Thyroid gland (tissue), 4 donors: Measurements from ENCODE around the gene SART3. TPM values are rescaled to one million over a fixed set of nuclear protein-coding genes. Genes with fewer than 3 reads are reported as not detected.
"Not testable (repeated sequence)": the region's sequence is repeated elsewhere in the genome, so short reads cannot be mapped to it uniquely, and the experiment has no call there.

Experiments
- DNase-seq, 2 donors: peaks; one replicate each; pipeline ENCODE4 v3.0.0-alpha.2; 2019
- H3K27ac ChIP-seq, 3 donors: fragments of 200-600 bp; sonication (generic); 1 replicate in 2 of 3; 2 replicates in 1 of 3; pipeline ENCODE4 v1.5.1; 2016 to 2019; ENCODE audit warnings: mild to moderate bottlenecking in 1 of 3, moderate library complexity in 1 of 3
- H3K27me3 ChIP-seq: fragments of 200-600 bp; sonication (generic); one replicate; pipeline ENCODE4 v1.5.1; 2019
- H3K36me3 ChIP-seq, 2 donors: fragments of 200-600 bp; sonication (generic); one replicate each; pipeline ENCODE4 v1.5.1; 2016 to 2019
- H3K4me1 ChIP-seq, 2 donors: fragments of 200-600 bp; sonication (generic); one replicate each; pipeline ENCODE4 v1.5.1; 2017 to 2019
- H3K4me3 ChIP-seq, 3 donors: fragments of 200-600 bp; sonication (generic); replicated peaks in 1 of 3; 1 replicate in 2 of 3; 2 replicates in 1 of 3; pipeline ENCODE4 v1.5.1; 2016; ENCODE audit warnings: mild to moderate bottlenecking in 1 of 3
- H3K9me3 ChIP-seq: fragments of 200-600 bp; sonication (generic); one replicate; pipeline ENCODE4 v1.5.1; 2017
- POLR2A ChIP-seq, 2 donors: fragments of 450-650 bp; IDR thresholded peaks; one replicate each; pipeline ENCODE4 v1.6.1; 2017; ENCODE audit warnings: antibody characterized with exemption in 2 of 2, mild to moderate bottlenecking in 2 of 2, moderate library complexity in 1 of 2
- WGBS, 2 donors: methylation state at CpG; one replicate each; pipeline ENCODE4 v1.1.5; 2017; 5-methylcytosine and 5-hydroxymethylcytosine counted together
- intact Hi-C: fragments of 100-400 bp; cut with DNase I; formaldehyde crosslinking; loops from one replicate; pipeline ENCODE4 v1.15.1; 2023
- total RNA-seq, 4 donors: library from RNA; depleted of rRNA; stranded (reverse); fragments of >200 nt; gene quantifications; one replicate each; pipeline ENCODE4 v1.2.3, GENCODE V29; 2016
- TF ChIP-seq, protein P1 (sequence below), 6 experiments: fragments of 200-600 bp in 3 of 6; fragments of 450-650 bp in 3 of 6; sonication (generic) in 3 of 6; IDR thresholded peaks; one replicate each; pipeline ENCODE4 v1.5.1; 2016 to 2019; ENCODE audit warnings: antibody characterized with exemption in 6 of 6, mild to moderate bottlenecking in 2 of 6, inconsistent platforms in 1 of 6, moderate library complexity in 1 of 6

Gene SART3
- total RNA-seq, 4 donors from 2014 or later = 64.2 to 117 (median 80.0) TPM

DNA sequence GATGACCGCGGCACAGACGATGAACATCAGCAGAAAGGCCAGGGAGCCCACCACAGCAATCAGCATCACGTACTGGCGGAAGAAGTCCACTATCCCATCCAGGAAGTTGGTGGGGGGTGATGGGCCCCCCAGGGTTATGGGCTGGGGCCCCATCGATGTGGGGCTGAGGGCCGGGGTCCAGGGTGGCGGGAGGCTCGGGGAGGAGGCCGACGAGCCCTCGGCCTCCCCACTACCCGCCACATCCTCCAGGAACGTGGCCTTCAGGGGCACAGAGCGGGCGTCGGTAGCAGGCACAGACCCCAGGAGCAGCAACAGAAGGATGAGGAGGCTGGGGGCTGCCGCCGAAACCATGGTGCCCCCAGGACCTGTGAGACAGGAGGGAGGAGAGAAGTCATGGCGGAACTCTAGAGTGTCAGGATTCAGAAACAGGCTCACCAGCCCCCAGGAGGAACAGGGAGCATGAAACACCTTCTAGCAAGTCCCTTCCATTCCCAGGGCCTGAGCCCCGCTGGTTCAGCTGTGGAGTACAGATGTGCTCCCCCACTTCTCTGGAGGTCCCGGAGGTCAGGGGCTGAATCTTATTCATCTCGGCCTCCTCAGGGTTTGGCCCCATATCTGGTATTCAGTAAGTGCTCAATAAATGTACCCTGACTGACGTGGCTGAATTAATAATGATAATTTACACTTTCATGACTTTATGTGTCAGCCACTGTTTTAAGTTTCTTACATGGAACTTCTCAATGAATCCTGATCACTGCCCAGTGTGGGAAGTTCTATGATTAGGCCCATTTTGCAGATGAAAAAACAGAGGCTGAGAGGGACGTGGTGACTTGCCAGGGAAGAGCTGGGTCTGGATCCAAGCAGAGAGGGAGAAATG is 31.3 kb upstream of the SART3 start:
- intact Hi-C loops = no loop called here
- TF ChIP-seq, protein P1, sequence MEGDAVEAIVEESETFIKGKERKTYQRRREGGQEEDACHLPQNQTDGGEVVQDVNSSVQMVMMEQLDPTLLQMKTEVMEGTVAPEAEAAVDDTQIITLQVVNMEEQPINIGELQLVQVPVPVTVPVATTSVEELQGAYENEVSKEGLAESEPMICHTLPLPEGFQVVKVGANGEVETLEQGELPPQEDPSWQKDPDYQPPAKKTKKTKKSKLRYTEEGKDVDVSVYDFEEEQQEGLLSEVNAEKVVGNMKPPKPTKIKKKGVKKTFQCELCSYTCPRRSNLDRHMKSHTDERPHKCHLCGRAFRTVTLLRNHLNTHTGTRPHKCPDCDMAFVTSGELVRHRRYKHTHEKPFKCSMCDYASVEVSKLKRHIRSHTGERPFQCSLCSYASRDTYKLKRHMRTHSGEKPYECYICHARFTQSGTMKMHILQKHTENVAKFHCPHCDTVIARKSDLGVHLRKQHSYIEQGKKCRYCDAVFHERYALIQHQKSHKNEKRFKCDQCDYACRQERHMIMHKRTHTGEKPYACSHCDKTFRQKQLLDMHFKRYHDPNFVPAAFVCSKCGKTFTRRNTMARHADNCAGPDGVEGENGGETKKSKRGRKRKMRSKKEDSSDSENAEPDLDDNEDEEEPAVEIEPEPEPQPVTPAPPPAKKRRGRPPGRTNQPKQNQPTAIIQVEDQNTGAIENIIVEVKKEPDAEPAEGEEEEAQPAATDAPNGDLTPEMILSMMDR (IDR thresholded peaks at IDR 0.05) = no peak
- no peak for TF ChIP-seq POLR2A (IDR thresholded peaks at IDR 0.05)
- 94% methylated on average over 20 to 23 of the region's 25 CpGs for WGBS, 2 donors
- H3K27me3 ChIP-seq = no peaks in the 10 kb centered on the region
- DNase-seq = no peak
- no peak overlapping the region for H3K27ac ChIP-seq
- no peaks in the 10 kb centered on the region for H3K4me1 ChIP-seq
- no peaks in the 10 kb centered on the region for H3K9me3 ChIP-seq
- no peaks in the 10 kb centered on the region for H3K36me3 ChIP-seq
- H3K4me3 ChIP-seq = no peak overlapping the region

DNA sequence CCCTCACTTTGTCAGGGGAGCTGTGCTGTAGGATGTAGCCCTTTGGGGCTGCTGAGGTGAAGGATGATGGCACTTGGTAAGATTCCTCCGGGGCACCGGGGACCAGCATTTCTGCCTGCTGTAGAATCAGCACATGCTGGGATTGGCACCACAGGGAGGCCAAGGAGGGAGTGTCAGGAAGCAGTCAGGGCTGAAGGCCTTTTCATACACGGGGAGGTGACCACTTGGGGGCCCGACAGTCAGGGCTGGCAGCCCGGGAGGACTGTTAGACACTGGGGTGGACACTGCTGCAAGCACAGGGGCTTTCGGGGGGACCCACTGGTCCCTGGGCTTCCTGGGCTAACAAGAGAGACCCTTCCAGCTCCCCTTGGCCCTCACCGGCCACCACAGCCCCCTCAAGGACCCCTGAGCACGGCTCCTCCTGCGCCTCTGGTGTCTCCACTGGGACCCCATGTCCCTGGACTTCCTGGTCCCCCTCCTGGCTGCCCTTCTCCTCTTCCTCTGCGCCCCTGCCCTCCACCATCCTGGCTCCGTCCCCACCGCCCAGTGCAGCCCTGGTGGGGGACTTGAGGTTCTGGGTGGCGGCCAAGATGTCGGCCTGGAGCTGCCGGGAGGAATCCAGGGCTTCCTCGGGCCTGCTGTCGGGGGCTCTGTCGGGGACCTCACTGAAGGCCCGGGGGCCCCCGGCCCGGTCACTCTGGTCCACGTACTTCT is 30.5 kb upstream of the SART3 start:
- Histone ChIP-seq H3K27ac (no peak overlapping the region), H3K27me3 (no peaks in the 10 kb centered on the region), H3K4me1 (no peaks in the 10 kb centered on the region), H3K4me3 (no peak overlapping the region), H3K9me3 (no peaks in the 10 kb centered on the region), H3K36me3 (no peaks in the 10 kb centered on the region)
- WGBS, 2 donors = 78 to 91% methylated on average over 22 of the region's 22 CpGs
- no peak for DNase-seq
- TF ChIP-seq POLR2A (IDR thresholded peaks at IDR 0.05) = no peak
- TF ChIP-seq, protein P1 (IDR thresholded peaks at IDR 0.05) = no peak
- intact Hi-C loops = no loop called here

DNA sequence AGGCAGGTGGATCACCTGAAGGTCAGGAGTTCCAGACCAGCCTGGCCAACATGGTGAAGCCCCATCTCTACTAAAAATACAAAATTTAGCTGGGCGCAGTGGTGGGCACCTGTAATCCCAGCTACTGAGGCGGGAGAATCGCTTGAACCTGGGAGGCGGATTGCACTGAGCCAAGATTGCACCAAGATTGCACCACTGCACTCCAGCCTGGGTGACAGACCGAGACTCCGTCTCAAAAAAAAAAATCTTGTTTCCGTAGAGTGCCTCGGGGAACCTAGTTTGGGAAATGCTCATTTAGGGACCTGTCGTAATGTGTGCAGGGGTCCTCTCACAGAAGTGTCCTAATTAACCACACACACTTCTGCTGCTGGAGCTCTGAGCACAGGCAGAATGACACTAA is 29.5 kb upstream of the SART3 start:
- H3K4me3 ChIP-seq, H3K27me3 ChIP-seq, intact Hi-C loops, H3K27ac ChIP-seq, H3K9me3 ChIP-seq, DNase-seq, H3K36me3 ChIP-seq, H3K4me1 ChIP-seq: not testable (repeated sequence)
- WGBS, 2 donors = 93 to 96% methylated on average over 9 of the region's 9 CpGs

DNA sequence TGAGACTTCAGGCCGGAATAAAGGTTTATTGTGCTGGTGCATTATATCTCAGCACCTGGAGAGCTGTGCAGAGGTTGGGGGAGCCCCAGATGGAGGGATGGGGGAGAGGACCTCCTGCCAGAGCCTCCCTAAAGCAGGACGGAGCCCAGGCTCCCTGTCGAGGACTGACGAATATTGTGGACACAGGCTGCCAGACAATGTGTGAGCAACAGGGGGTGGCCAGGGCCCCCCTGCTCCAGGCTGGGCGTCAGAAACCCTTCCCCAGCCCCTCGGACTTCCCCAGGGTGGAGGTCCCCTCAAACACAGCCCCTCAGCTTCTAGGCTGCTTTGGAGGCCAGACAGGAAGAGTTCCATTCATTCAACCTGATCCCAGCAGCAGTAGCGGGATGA is 28.9 kb upstream of the SART3 start:
- TF ChIP-seq POLR2A (IDR thresholded peaks at IDR 0.05) = no peak
- TF ChIP-seq, protein P1 (IDR thresholded peaks at IDR 0.05) = no peak
- 64 to 79% methylated on average over 5 to 7 of the region's 7 CpGs for WGBS, 2 donors
- Histone ChIP-seq H3K27me3 (no peaks in the 10 kb centered on the region), H3K4me1 (no peaks in the 10 kb centered on the region), H3K27ac (no peak overlapping the region), H3K4me3 (no peak overlapping the region), H3K9me3 (no peaks in the 10 kb centered on the region), H3K36me3 (no peaks in the 10 kb centered on the region)
- DNase-seq = no peak
- intact Hi-C loops = no loop called here

DNA sequence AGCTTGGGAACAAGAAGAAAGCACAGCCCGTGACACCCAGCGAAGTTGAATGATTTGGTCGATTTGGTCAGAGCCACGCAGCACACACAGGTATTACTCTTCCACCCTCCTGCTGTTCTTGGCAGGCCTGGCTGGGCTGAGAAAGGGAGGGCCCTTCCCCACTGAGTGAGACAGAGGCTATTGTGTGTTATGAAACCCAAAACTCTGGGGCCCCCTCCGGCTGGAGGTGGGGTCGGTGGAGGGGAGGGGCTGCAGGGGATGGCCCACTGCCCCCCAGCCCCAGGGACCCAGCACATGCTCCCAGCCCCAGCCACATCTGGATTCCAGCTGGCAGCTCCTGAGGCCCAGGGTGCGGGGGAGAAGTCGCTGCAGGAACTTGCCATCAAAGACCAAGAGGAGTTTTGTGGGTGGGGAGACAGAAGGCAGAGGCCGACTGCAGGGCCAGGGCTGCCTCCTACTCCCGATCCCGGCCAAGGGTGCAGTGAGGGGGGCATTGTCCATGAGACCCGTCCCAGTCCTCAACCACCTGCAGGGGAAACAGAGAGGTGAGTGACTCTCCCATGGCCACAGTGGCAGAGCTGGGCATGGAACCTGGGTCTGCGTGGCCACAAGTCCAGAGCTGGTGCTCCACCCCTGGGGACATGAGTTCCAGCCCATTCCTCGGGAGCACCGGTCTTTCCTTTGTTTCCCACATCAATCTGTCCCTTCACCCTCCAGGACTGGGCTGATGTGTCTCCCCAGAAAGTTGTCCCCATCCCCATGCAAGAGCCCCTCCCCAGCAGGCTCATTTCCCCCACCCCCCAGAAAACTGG is 28.3 kb upstream of the SART3 start:
- Histone ChIP-seq H3K27ac (no peak overlapping the region), H3K4me3 (no peak overlapping the region), H3K36me3 (no peaks in the 10 kb centered on the region), H3K4me1 (no peaks in the 10 kb centered on the region), H3K27me3 (no peaks in the 10 kb centered on the region), H3K9me3 (no peaks in the 10 kb centered on the region)
- intact Hi-C loops = no loop called here
- 30 to 39% methylated on average over 7 to 12 of the region's 15 CpGs for WGBS, 2 donors
- peak; percentile 34 to 45 for DNase-seq
- no peak for TF ChIP-seq POLR2A (IDR thresholded peaks at IDR 0.05)
- TF ChIP-seq, protein P1 (IDR thresholded peaks at IDR 0.05) = no peak
